T-helper 2 cell (primary cell): ENCODE measurements around the gene ADAM17.
"Not testable (repeated sequence)": the region's sequence is repeated elsewhere in the genome, so short reads cannot be mapped to it uniquely, and the experiment has no call there.

ENCODE experiments used
- DNase-seq, 5 experiments: peaks; one replicate each; pipeline versions ENCODE4 v3.0.0 to v3.0.0-alpha.2; 2012 to 2022

The ADAM17 gene

GRCh38 chr2:9519250-9519649, 36.4 kb downstream of the ADAM17 start:
- no peak for DNase-seq

GRCh38 chr2:9518780-9519179, 36.9 kb downstream of the ADAM17 start:
- no peak for DNase-seq

DNA sequence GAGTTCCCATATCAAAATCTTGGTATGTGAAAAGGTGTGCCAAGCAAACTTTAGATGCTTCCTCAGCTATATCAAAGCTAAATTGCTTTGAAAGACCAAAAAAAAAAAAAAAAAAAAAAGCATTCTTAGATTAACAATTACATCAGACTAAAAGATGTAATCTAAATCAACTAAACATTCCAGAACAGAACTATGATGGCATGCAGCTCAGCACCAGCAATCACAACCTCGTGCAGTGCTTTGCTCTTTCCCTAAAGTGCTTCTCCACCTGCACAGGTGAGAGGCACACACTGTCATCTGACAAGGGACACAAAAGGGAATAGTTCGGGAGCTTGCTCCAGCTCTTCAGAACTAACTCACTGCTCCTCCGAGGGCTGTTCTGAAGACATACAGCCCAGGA, 37.5 kb downstream of the ADAM17 start:
- no peak for DNase-seq

GRCh38 chr2:9517118-9517782, 38.4 kb downstream of the ADAM17 start:
- no peak for DNase-seq

DNA sequence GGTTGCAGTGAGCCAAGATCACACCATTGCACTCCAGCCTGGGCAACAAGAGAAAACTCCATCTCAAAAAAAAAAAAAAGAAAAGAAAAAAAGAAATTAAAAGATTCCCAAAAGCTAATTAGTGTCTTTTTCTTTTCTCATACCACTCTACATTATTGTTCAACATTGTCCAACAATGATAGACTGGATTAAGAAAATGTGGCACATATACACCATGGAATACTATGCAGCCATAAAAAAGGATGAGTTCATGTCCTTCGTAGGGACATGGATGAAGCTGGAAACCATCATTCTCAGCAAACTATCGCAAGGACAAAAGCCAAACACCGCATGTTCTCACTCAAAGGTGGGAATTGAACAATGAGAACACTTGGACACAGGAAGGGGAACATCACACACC, 41.7 kb downstream of the ADAM17 start:
- not testable (repeated sequence) for DNase-seq

DNA sequence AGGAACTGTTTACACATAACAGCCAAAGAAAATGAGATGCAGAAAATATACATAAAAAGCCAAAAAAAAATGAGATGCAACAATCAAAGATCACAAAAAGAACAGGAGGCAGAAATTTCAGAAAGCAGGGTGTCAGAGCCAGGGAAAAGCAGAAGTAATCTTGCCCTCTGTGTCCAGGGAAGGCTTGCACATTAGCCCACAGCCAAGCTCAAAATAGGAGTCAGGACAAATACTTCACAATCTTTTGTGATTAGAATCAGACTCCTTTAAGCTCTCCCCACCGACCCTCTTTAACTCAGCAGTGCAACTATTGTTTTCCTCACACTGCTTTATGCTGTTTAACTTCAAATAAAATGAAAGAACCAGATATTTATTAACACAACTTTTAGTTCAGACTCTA, 46.7 kb downstream of the ADAM17 start:
- DNase-seq: no peak

DNA sequence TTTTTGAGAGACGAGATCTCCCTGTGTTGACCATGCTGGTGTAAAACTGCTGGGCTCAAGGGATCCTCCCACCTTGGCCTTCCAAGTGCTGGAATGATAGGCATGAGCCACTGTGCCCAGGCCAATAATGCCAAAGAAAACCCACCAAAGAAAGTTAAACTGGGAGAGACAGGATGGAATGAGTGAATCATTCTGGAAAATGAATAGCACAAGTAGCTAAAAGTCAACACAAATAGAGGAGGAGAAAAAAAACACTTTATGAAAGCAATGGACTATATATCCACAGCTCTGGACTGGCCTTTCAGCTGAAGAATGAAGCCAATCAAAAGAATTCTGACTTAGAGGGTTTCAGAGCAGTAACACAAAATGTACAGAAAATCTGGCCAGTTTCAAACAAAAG, 57.4 kb downstream of the ADAM17 start:
- no peak for DNase-seq

- DNase-seq: no peak
These were observed 58.6 kb downstream of the ADAM17 start for GRCh38 chr2:9497017-9497416.

GRCh38 chr2:9494081-9494480, 61.5 kb downstream of the ADAM17 start:
- no peak for DNase-seq

DNA sequence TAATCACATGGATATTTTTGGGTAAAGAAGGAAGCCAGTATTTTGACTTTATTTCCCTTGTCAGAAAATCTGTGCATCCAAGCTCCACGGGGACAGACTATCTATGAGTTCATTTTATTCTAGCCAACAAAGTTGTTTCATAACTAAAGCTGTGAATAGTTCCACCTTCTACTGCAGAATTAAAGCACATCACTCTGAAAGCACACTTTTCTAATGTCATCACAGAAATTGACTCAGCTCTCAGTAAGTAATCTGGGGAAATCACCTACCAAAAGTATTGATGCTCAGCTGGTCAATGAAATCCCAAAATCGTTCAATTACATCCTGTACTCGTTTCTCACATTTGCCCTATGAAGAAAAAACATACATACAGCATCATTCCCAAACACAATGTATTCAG, 62.2 kb downstream of the ADAM17 start:
- DNase-seq: no peak

DNA sequence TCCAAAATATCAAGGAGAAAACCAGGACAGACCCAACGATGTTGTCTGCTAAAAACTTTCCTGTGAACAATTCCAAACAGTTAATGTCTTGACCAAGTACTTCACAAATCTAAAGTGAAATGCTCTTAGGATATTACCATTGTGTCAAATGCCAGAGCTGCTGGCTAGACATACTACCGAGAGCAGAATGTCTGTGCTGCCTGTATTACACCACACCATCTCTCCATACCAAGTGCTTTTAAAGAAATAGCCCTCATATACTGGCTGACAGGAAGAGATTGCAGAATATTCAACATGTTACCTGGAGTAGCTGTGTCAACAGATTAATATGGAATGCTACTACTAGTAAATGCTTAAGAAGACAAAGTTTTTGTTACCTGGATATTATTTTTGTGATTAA, 62.7 kb downstream of the ADAM17 start:
- no peak for DNase-seq

GRCh38 chr2:9490789-9491188, 64.8 kb downstream of the ADAM17 start:
- no peak for DNase-seq

DNA sequence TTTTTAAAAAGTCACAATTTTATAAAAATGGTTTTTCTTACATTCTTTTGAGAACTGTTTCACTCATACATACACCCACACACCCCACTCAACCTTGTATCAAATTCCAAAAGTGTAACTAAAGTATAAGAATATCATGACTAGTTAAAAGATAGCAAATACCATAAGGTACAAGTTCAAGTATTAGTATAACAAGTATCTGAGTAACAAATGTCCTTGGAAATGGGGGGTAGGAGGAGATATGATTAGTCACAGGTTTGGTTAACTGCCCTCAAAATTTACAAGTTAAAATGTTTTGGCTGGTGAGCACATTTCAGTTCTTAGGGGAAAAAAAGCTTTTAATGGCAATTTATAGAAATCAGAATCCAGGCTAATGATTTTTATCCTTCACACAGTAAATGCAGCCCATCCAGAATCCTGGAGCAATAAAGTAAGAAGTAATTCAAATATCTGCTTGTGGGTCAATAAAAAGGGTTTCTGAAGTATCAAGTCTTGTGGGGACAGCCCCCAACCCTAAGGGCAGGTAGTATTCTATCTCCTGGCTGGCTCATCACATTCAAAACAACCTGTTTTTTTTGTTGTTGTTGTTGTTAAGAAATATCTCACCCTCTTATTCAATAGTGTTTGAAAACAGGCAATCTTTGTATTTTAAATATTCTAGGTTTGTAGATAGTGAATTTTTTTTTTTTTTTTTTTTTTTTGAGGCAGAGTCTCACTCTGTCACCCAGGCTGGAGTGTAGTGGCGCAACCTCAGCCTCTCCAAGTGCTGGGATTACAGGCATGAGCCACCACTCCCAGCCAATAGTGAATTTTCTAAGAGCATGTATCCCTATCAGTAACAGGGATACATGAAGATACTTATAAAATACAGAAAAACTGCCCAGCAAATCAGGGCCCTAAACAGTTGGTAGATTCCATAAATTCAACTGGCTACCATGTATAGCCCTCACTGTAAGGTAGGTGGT, 66.8 kb downstream of the ADAM17 start:
- no peak for DNase-seq

- no peak for DNase-seq
These were observed 71.1 kb downstream of the ADAM17 start for GRCh38 chr2:9484533-9484932.

DNA sequence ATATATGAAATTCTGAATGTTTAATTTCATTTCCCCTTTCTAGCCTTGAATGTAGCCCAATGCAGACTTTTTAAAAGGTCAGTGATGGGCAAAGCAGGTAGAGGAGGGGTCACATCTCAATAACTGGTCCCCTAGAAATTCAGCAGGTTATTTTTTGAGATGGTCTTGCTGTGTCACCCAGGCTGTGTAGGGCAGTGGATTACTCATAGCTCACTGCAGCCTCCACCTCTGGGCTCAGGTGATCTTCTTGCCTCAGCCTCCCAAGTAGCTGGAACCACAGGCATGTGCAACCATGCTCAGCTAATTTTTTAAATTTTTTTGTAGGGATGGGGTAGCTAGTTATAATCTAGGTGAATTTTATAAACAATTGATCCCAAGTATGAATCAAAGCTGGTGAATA, 72.5 kb downstream of the ADAM17 start:
- DNase-seq: no peak

GRCh38 chr2:9480157-9480556, 75.5 kb downstream of the ADAM17 start:
- no peak for DNase-seq

- no peak for DNase-seq
These were observed 77.1 kb downstream of the ADAM17 start for GRCh38 chr2:9478526-9478925.

- DNase-seq: peak in 1 of 5 experiments; percentile 22
These were observed 77.7 kb downstream of the ADAM17 start for GRCh38 chr2:9477914-9478313.

GRCh38 chr2:9474361-9475057, 81.1 kb downstream of the ADAM17 start, which contains the start of gene IAH1:
TSS of gene IAH1 (plus strand) at chr2:9474551. CDS start at chr2:9474567, 16 bp downstream.
- DNase-seq: peak; percentile 58 to 77 (median 69)

DNA sequence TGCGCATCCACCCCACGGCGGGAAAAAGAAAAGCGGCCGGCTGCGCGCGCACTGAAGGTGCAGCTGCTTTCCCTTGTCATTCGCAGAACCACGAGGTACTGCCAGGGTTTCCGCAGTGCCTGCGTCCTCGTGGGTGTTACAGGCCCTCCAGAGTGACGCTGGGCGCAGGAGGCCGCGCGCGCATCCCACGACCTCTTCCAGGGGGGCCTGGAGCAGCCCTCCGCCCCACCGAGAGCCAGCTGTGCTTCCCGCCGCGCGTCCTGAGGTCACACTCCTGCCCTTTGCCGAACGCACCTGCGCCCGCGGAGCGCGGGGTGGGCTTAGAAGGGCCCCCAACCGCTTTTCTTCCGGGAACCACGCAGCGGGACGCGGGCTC, 81.7 kb downstream of the ADAM17 start:
- DNase-seq: peak; percentile 39 to 70 (median 54)

DNA sequence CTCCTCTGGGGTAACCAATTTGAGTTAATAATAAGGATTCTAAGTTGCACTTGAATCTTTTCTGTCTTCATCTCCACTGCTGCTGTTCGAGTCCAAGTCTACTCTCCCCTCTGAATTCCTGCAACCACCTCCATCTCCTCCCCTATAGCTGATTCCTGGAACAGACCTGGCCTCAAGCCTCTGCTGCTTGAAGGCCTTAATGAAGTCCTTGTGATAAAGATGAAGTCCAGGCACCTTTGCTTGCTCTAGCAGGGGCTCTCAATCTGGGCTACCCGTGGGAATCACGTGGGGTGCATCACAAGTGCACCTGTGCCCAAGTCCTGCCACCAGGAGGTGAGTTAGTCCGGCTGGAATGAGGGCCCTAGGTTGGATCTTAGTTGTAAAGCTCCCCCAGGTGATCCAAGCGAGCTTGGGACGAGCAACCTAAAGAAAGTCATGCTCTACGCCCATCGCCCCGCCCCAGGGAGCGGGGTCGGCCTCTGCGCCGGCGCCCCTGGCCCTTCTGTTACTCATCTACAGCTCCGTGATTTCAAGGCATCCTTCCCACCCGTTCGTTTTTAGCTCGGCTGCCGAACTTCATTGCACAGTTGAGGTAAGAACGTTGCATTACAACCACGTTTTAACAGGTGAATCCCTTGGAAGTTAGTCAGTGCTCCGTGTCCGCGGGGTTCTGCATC, 82.2 kb downstream of the ADAM17 start:
- peak in 3 of 5 experiments; percentile 9 to 38 (median 16) for DNase-seq

GRCh38 chr2:9472511-9472910, 83.1 kb downstream of the ADAM17 start:
- no peak for DNase-seq

- DNase-seq: no peak
These were observed 84.4 kb downstream of the ADAM17 start for GRCh38 chr2:9471206-9471605.
